DND-41 (cell line): ENCODE measurements around the gene CENPS.

Experiments
- CTCF ChIP-seq: IDR thresholded peaks from 2 replicates; pipeline ENCODE4 v1.5.1; 2012; ENCODE audit warnings: borderline replicate concordance, low read length, moderate library complexity, mild to moderate bottlenecking; ENCODE audit not compliant: poor library complexity, severe bottlenecking; ENCODE audit errors: extremely low read depth
- EZH2 ChIP-seq: IDR thresholded peaks from 3 replicates; pipeline ENCODE4 v1.6.1; 2012; ENCODE audit warnings: borderline replicate concordance, low read depth, mild to moderate bottlenecking, moderate library complexity, low read length, inconsistent platforms; ENCODE audit not compliant: severe bottlenecking

- TF ChIP-seq CTCF (no peak), EZH2 (no peak)
Observed at GRCh38 chr1:10440794-10441193, 10.6 kb downstream of the CENPS start.
